ENCODE measurements around the gene SLC7A14.

Gene SLC7A14

GRCh38 chr3:170532573-170532972, 53.3 kb downstream of the SLC7A14 start:
- FAIRE-seq: no peak

DNA sequence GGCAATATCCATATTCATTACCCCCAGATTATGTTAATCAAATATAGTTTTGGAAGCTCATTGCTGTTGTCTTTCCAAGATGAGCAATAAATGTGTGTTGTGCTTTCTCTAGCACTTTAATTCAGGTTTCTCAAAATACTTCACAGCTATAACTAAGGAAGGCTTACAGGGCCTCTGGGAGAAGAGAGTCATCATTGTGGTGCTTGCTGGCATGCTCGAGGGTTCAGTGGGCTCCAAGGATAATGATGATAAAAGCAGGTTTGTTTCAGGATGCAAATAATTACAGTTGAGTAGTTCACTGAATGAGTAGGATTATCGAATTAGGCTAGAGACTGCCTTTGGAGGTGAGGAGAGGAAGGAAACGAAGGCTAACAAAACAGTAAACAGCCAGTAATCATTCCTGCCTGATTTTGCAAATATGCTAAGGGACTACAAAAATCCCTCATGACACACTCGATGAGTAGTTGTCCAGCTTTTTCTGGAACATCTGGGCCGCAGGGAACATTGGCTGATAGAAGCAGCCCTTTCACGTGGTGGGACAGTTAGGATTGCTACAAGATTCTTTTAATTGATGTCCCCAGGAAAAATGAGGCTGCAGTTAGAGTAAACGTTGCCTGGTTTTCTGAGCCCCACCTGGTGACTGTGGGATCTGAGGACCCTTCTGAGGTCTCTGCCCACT, 54.1 kb downstream of the SLC7A14 start:
- no peak for FAIRE-seq

DNA sequence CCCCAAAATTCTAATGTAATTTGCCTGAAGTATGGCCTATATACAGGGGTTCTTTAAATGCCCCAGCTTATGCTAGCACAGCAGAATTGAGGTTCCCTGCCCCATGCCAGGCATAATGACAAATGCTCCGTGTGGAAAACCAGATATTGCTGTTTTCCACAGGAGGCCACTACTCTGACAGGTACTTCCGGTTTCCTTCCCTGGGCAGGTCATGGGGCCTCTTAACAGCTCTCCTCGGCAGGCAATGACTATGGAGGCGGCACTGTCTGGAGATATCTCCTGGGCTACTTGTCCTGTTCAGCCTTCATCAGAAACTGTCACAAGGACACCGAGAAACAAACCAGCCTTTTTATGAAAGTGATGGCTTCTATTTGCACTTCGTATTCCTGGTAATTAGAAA, 54.8 kb downstream of the SLC7A14 start:
- FAIRE-seq: no peak

- no peak for FAIRE-seq
These were observed 56.0 kb downstream of the SLC7A14 start for GRCh38 chr3:170529912-170530311.

DNA sequence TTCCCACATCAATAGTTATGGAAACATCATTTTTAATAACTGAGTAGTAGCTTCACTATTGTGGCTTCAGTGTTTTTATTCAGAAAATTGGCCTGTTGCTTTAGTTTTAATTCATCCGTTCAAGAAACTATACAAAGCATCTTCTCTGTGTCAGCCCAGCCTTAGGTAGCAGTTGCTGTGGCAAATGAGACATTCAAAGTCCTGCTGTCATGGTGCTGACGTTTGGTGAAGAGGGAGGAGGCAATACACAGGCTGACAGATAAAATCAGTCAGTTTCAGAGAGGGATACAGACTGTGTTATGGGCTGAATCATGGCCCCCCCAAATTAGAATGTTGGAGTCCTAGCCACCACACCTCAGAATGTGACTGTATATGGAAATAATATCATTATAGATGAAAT, 56.5 kb downstream of the SLC7A14 start:
- no peak for FAIRE-seq

GRCh38 chr3:170528726-170529125, 57.1 kb downstream of the SLC7A14 start:
- FAIRE-seq: no peak

DNA sequence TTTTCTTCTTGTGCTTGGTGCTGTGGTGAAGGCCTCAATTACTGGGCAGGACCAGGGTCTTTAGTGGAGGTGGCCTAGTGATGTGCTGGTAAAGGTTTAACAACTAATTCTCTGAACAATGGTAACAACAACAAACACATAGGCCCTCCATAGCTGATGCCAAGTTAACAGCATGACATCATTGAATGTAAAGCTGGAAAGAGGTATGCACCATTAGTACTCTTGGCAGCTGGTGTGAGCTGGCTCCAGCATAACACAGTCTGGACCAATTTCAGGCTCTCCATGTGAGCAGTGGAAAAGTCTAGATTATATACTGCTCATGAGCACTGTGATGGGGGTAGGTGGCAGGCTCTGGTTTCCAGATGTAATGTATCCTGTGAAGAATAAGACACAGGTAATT, 61.8 kb downstream of the SLC7A14 start:
- no peak for FAIRE-seq

DNA sequence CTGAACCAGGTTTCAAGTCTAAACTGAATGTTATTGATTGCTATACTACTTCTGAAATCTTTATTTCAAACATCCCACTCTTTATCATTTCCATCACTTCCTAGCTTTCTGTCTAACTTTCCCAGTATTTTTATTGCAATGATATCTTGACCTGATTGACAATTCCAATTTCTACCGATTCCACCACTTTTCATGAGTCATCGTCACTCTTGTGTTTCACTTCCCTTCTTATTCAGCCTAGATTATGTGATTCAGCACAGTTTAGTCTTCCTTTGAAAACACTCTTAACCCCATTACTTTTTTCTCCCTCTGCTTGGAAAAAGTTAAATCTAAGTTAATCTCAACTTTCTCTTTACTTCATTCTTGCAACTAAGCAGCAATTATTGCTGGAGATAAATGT, 62.6 kb downstream of the SLC7A14 start:
- no peak for FAIRE-seq

DNA sequence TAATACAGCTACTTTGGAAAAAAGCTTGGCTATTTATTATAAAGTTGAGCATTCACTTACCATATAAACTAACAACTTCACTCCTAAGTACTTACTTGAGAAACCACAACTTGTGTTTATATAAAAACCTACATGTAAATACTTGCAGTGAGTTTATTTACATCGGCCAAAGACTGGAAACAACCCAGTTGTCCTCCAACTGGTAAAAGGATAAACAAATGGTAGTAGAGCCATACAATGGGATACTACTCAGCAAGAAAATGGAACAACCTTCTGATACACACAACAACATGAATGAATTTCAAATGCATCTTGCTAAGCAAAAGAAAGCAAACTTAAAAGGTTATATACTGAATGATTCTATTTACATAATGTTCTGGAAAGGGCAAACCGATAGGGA, 63.7 kb downstream of the SLC7A14 start:
- no peak for FAIRE-seq

DNA sequence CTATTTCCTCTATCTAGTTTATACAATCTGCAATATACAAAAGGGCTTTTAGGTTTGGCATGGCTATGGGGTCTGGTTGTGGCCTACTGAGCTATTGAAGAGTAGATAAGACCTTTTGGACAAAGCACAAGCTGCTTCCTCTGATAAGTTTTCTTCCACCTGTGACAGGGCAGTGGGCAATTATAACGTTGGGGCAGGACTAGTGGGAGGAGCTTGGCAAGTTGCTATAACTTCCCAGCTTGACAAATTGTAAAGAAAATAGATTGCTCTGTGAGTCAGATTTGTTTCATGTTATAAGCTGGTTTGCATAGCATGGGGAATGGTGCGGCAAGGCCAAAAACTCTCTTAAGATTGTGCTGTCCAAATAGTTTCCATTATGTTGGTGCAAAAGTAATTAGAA, 64.9 kb downstream of the SLC7A14 start:
- FAIRE-seq: no peak

- FAIRE-seq: no peak
These were observed 68.5 kb downstream of the SLC7A14 start for GRCh38 chr3:170517242-170517945.

DNA sequence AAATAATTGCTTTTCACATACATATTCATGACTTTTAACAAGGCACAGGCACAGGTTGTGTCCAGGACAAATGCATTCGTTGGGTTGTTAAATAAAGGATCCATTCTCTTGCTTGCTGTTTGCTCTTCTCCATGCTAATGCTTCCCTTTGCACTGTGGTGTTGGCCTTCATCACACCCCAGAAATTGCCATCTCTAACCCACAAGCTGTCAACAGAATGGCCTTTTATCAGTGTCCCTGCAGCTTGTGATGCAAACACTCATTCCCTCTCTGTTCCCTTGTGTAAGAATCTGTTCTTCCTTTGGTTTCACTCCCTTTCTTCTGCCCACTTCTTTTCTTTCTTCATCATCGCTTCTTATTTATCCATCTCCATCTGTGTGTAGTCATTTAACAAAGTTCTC, 72.2 kb downstream of the SLC7A14 start:
- no peak for FAIRE-seq

- FAIRE-seq: no peak
These were observed 74.5 kb downstream of the SLC7A14 start for GRCh38 chr3:170511371-170511770.

- no peak for FAIRE-seq
These were observed 77.0 kb downstream of the SLC7A14 start for GRCh38 chr3:170508839-170509238.

DNA sequence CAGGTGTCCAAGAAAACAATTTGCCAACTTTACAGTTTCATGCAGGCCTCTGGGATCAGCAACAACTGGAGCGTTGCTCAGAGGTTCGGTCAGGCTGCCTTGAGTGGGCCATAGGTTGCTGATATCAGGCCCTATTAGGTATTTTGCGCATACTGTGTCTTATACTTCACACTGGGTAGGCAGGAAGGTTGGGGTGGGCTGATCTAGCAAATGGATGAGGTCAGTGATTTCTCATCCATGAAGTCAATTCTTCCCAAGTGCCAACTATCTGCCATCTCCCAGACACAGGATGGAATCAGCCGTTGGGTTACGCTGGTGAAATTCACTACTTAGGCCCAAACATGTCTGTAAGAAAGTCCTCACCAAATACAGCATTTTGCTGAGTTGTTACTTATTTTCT, 77.6 kb downstream of the SLC7A14 start:
- no peak for FAIRE-seq

DNA sequence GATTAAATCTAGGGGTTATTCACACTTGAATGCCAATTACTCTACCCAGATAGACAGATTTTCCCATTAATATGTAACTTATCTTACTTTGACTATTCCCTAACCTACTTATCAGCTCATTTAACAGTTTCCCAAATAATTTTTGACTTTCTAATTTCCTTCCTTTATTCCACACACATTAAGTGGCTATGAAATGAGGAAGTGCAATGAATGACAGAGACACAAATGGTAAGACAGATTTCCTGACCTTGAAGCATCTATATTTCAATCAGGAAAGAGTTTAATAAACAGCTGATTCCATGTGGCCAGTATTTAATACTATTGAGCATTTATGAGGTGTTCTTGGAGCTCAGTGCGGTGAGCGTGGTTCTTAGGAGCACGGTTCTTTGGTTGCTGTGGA, 78.8 kb downstream of the SLC7A14 start:
- no peak for FAIRE-seq

DNA sequence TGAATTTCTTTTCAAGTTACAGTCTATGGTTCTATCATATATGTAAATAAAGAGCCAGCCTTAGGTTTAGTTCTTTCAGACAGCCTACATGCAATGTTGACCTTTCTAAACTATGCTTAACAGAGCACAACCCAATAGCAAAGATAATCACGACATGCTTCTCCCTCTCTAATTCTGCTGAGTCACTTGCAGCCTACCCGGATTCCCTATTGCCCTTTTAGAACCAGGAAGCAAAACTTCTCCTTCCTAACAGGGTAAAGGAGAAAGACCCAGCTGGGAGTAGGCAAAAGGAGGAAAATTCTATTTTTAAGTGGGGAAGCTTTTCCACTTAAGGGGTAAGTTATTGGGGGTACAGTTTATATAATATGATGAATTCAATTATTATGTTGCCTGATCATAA, 79.3 kb downstream of the SLC7A14 start:
- FAIRE-seq: no peak

DNA sequence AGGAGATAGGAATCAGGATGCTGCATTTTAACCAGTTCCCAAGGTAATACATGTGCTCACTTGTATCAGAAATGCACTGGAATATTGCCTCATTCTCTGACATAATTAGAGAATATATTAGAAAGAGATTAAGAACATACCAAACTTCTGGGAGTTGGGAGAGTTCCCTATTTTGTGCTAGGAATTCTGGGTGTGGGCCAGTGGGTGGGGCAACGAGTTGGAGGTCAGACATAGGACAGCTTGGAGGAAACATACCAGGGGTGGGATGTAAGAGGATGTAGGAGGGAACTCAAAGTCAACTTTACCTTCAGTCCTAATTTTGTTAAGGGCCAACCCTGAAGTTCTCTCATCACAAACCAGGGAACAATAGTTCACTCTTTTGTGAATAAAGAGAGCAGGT, 83.6 kb downstream of the SLC7A14 start:
- no peak for FAIRE-seq

DNA sequence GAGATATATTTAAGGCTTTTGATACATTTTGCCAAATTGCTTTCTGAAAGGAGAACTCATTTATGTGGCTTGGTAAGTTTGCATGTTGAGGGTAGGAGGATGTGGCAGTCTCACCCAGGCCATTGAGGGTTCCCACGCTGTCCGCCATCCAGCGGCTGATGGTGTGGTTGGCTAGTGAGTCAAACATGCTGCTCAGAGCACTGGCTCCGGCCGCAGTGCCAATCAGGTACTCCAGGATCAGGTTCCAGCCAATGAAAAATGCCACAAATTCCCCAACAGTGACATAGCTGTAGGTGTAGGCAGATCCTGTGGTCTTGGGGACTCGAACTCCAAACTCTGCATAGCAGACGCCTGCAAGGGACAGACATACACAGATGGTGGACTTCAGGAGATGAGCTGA, 84.9 kb downstream of the SLC7A14 start:
- no peak for FAIRE-seq

DNA sequence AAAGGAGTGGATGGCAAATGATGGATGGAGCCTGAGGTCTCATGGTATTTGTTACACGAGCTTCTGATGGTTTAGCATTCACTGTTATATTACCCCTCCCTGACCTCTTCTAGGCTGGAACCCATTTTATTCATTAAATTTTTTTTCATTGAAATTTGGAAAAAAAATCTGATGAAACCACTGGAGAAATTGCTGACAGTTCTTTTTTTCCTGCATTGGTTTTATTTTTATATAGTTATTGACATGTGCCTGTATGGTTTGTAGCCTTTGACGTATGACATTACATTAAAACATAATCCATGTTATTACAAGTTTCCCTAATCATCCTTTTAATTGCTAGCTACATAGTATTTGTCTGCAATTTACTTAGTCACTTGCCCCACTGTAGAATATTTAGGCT, 85.4 kb downstream of the SLC7A14 start:
- no peak for FAIRE-seq

DNA sequence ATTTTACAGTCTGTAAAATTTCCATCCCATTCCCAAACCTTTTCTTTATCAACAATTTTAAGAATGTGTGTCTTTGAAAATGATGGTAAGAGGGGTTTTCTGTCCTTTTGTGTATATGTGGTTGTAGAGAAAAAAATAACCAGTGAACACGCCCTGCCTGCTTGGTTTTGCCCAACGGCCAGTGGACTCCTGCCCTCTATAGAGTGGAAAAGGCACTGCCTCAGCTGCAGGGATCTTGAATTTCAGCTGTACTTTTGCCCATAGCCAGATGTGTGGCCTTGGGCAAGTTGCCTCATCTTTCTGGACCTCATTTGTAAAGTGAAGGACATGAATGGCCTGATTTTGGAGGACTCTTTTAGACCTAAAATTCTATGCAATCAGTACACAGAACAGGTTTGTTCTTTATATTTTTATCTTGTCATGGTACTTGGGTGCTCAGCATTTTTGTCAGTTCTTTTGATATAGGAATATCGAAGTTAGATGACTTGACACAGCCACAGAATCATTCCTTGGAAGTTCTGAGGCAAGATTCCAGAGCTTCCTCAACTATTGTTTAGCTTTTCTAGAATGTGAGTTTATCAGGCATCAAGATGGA, 86.2 kb downstream of the SLC7A14 start:
- no peak for FAIRE-seq

DNA sequence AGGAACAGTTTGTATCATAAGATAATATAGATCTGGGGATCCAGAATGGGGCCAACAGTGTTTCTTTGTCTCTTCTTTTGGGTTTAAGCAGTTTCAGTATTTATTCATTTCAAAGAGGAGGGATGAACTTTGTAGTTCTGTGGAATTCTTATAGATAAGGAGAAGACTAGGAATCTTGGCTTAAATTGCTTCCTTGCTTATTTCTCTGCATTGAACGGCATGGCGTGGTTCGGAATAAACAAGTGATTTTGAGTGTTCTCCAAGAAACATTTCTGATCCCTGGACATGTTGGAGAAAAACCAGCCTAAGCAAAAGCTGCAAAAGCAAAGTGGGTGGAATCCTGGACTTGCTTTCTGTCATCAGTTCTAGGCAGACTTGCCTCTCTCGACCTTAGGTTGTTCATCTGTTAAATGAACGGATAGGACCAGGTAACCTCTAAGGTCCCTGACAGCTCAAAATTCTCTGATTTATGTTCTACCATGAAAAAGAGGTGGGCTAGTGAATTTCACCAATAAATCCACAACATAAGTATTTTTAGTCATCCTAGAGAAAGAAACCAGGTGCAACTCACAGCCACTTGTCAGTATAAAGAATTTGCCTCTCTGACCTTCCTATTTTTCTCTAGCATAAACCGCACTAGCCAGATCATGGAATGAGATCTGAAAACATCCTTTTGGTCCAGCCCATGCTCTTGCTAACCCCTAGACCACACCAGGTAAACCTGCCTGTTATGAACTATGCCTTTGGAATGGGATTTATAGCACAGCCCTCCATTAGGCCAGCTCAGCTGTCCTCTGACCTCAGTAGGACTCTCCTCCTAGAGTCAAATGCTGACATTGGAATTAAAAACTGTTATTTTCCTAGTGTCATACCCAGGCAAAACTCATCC, 88.4 kb downstream of the SLC7A14 start:
- FAIRE-seq: no peak

- FAIRE-seq: no peak
These were observed 89.1 kb downstream of the SLC7A14 start for GRCh38 chr3:170496868-170497140.
